Activated T-helper 1 cell treated with anti-CD3 and anti-CD28 coated beads, Interleukin-12 subunit alpha, Interleukin-12 subunit beta, Interleukin-2, Interleukin-4 antibody, amounts not matched to agents 30 ng/mL and 10 ng/mL and 1 ng/mL, durations not matched to agents 14 hours and 24 hours and 36 hours (primary cell): Measurements from ENCODE around the gene FOXP3. TPM values are rescaled to one million over a fixed set of nuclear protein-coding genes. Genes with fewer than 3 reads are reported as not detected.
A peak's percentile ranks its signal among the peaks of the same experiment; 100 is the strongest.

Experiments used
- DNase-seq: peaks from one replicate; pipeline ENCODE4 v3.0.0; 2021; ENCODE audit warnings: low spot score
- H3K27ac Mint-ChIP-seq: one replicate; pipeline ENCODE4 v1.8.0; 2021; ENCODE audit warnings: mild to moderate bottlenecking, mixed read lengths
- H3K27me3 Mint-ChIP-seq: one replicate; pipeline ENCODE4 v1.8.0; 2022; ENCODE audit warnings: mild to moderate bottlenecking, moderate library complexity, mixed read lengths; ENCODE audit not compliant: insufficient read depth
- H3K36me3 Mint-ChIP-seq: one replicate; pipeline ENCODE4 v1.8.0; 2021; ENCODE audit warnings: low read depth, mixed read lengths
- H3K4me1 Mint-ChIP-seq: one replicate; pipeline ENCODE4 v1.8.0; 2021; ENCODE audit warnings: low read depth, mixed read lengths
- H3K4me3 Mint-ChIP-seq: one replicate; pipeline ENCODE4 v1.8.0; 2021; ENCODE audit warnings: mild to moderate bottlenecking, moderate library complexity, mixed read lengths
- H3K9me3 Mint-ChIP-seq: one replicate; pipeline ENCODE4 v1.8.0; 2021; ENCODE audit warnings: mixed read lengths
- intact Hi-C: fragments of 100-400 bp; cut with micrococcal nuclease; formaldehyde crosslinking; loops from one replicate; pipeline ENCODE4 v1.15.1; 2024
- total RNA-seq: library from RNA; stranded (reverse); gene quantifications from 2 replicates; pipeline ENCODE4 v1.2.3, GENCODE V29; 2022

Gene FOXP3
- total RNA-seq, 1 donor from 2014 or later, result 14.3 TPM

DNA sequence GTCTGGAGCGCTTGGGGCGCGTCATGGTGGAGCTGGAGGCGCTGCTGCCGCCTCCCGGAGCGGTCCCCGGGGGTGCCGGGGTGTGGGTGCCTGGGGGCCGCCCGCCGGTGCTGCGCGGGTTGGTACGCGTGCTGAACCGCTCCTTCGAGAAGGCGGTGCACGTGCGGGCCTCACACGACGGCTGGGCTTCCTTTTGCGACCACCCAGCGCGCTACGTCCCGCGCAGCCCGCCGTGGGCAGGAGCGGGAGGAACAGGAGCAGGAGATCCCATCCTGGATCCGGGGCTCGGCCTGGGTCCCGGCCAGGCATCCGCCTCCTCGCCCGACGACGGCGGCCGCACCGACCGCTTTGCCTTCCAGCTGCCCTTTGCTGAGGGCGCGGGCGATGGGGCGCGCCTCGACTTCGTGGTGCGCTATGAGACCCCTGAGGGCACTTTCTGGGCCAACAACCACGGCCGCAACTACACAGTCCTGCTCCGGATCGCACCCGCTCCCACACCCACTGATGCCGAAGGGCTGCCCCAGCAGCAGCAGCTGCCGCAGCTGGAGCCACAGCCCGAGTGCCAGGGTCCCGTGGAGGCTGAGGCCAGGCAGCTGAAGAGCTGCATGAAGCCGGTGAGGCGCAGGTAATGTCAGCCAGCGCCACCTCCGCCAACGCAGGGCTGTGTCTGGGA lies 5.9 kb upstream of the FOXP3 start:
- H3K9me3 Mint-ChIP-seq, result no peaks in the 10 kb centered on the region
- intact Hi-C loops, result loop anchor here (5.0 kb wide), 3 partner anchors 168 to 468 kb away; partner anchors contain the start of gene HDAC6
- peaks cover 62% of the 10 kb centered on the region for H3K4me1 Mint-ChIP-seq
- H3K27me3 Mint-ChIP-seq, result no peaks in the 10 kb centered on the region
- no peak for DNase-seq
- H3K4me3 Mint-ChIP-seq, result peak overlapping the region; percentile 81
- peaks cover 18% of the 10 kb centered on the region for H3K36me3 Mint-ChIP-seq
- H3K27ac Mint-ChIP-seq, result peak overlapping the region; percentile 91

DNA sequence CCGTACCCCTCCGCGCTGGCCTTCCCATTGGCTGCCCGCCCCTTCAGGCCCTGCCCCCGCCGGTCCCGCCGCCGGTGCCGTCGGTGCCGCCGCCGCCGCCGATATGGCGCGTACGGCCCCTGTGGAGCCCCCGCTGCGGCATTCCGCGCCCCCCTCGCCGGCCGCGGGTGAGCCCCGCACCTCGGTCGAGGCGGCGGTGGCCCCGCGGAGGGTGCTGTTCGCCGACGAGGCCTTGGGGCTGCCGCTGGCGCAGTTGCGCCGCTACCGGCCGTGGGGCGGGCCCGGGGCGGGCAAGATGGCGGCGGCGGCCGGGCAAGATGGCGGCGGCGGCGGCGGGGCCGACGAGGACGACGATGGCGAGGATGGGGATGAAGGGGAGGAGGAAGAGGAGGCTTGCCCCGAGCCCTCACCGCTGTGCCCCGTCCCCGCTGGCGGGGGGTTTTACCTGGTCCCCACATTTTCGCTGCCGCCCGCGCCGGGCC lies 5.3 kb upstream of the FOXP3 start, which contains the start of gene PPP1R3F:
Gene PPP1R3F, plus strand, starts transcription at position 27 of the 482 bp plus-strand sequence. Its CDS starts 77 bp downstream, at position 104.
- no peaks in the 10 kb centered on the region for H3K27me3 Mint-ChIP-seq
- H3K4me3 Mint-ChIP-seq, result peak within 1 kb of the TSS; percentile 91
- H3K36me3 Mint-ChIP-seq, result peaks cover 12% of the 10 kb centered on the region
- intact Hi-C loops, result loop anchor here (1.0 to 10.0 kb wide), 14 partner anchors 35 to 533 kb away; partner anchors contain the start of genes CCDC22, GPKOW, GRIPAP1 and HDAC6
- no peak for DNase-seq
- H3K4me1 Mint-ChIP-seq, result peaks cover 60% of the 10 kb centered on the region
- peak within 1 kb of the TSS; percentile 99 for H3K27ac Mint-ChIP-seq
- no peaks in the 10 kb centered on the region for H3K9me3 Mint-ChIP-seq

DNA sequence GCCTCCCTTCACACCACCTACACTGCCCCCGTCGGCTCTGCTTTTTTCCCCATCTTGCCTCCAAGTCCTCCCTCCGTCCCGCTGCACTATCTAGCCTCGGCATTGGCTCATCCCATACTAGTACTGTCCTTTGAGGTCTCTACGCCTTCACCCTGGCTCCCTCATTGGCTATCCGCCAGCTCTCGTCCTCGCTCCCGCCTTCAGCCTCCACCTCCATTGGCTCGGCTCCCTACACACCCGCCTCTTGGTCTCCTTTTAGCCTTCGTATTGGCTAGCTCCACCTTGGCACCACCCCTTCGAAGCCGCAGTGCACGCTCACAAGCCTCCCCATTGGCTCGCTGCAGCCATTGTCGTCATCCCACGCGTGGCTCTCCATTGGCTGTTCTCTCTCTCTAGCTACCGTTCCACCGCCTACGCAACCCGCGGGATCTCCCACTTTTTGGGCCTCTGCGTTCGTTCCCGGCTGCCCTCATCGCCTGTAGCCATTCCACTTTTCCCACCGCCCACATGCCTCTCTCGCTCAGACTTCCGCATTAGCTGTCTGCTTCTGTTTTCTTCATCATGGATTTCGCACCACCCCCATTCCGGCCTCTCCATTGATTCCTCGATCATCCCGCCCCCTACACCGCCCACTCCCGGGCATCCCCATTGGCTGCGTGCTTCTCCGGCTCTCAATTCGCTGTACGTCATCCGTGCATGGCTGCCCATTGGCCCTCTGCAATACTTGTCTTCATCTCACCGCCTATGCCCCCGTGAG lies 4.7 kb upstream of the FOXP3 start:
- intact Hi-C loops, result loop anchor here (1.0 to 10.0 kb wide), 11 partner anchors 34 to 532 kb away; partner anchors contain the start of genes CCDC22, GPKOW, GRIPAP1 and PIM2
- H3K4me1 Mint-ChIP-seq, result peaks cover 60% of the 10 kb centered on the region

DNA sequence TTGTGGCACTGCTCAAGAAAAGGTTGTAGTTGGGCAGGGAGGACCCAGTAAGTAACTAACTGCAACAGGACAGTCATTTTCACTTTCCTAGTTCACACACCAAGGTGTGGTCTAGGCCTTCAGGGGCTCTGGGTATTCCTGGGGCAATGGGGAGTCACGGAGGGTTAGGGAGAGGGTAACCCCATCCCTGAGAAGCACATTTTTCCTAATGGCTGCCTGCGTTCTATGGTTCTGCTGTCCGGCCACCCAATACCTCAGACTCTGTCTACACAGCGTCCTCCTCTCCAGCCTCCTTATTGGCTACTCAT lies 4.1 kb upstream of the FOXP3 start:
- Mint-ChIP-seq H3K9me3 (no peaks in the 10 kb centered on the region), H3K27me3 (no peaks in the 10 kb centered on the region), H3K4me1 (peaks cover 59% of the 10 kb centered on the region), H3K27ac (peak overlapping the region; percentile 99), H3K36me3 (peaks cover 9% of the 10 kb centered on the region), H3K4me3 (peak overlapping the region; percentile 91)
- intact Hi-C loops, result loop anchor here (1.0 to 10.0 kb wide), 11 partner anchors 33 to 531 kb away; partner anchors contain the start of genes CCDC22, GPKOW, GRIPAP1 and PIM2
- no peak for DNase-seq

More for the DNA sequence above, 4.7 kb upstream of the FOXP3 start:
- H3K36me3 Mint-ChIP-seq, result peaks cover 9% of the 10 kb centered on the region
- no peaks in the 10 kb centered on the region for H3K9me3 Mint-ChIP-seq
- H3K27ac Mint-ChIP-seq, result peak overlapping the region; percentile 99
- DNase-seq, result peak; percentile 90
- H3K27me3 Mint-ChIP-seq, result no peaks in the 10 kb centered on the region
- H3K4me3 Mint-ChIP-seq, result peak overlapping the region; percentile 91

DNA sequence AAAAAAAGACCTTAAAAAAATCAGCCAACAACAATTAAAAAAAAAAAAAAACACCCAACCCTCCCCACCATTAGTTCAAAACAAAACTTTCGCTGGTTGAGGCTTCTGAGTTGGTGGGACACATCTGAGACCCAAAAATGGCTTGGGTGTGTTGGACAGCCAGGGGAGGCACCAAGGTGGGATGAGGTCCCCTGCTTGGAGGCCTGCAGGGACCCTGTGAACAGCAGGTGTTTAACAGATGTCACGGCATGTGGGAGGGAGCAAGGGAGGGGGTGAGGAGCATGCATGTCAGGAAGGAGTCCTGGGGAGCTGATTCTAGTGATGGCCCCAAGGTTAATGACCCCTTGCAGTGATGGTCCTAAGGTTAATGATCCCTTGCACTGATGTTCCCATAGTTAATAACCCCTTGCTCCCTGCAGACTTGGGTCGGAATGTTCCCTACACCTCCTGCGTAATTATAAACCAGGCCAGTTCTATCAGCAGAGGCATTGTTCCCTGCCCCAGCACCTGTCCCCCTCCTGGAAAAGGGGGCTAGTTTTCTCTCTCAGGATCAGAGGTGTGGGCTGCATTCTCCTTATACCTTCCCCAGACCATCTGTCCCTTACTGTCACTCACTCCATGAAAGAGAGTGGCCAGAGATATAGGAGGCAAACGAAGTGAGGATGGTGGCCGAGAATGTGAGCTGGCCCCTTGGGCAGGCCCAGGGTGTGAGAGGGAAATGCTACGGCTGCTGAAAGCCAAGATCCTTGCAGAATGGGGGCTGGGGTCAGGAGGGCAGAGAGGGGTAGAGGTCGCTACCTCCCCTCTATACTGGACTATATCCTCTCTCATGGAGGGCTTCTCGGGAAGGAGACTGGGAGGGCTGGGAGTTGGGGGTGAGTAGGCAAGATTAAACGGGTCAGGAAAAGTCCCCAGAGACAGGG lies 2.3 kb upstream of the FOXP3 start:
- no peak overlapping the region for H3K27ac Mint-ChIP-seq
- H3K36me3 Mint-ChIP-seq, result peaks cover 9% of the 10 kb centered on the region
- peak overlapping the region; percentile 91 for H3K4me3 Mint-ChIP-seq
- peaks cover 58% of the 10 kb centered on the region for H3K4me1 Mint-ChIP-seq
- no peaks in the 10 kb centered on the region for H3K9me3 Mint-ChIP-seq
- no peak for DNase-seq
- intact Hi-C loops, result loop anchor here (10.0 kb wide), 1 partner anchor 372 kb away; the partner anchor contains the start of genes PQBP1 and TIMM17B
- H3K27me3 Mint-ChIP-seq, result no peaks in the 10 kb centered on the region

DNA sequence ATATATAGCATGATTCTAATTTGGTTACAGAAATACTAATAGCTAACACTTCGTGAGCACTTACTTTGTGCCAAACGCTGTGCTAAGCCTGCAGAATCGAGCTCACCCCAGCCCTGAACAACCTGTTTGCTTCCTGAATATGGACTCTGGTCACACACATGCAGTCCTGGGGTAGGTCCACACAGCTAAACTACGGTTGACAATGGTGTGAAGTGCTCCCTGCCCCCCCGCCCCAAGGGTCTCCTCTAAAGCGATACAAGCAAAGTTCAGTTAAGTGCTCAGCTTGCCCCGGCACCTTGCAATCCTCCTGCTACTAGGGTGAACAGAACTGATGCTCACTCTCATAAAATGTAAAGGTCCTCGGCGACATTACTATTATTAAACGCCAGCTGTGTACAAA lies 879 bp downstream of the FOXP3 start:
- Mint-ChIP-seq H3K36me3 (peaks cover 7% of the 10 kb centered on the region), H3K4me3 (peak overlapping the region; percentile 83), H3K27ac (peak overlapping the region; percentile 77), H3K9me3 (no peaks in the 10 kb centered on the region), H3K4me1 (peaks cover 50% of the 10 kb centered on the region), H3K27me3 (no peaks in the 10 kb centered on the region)
- intact Hi-C loops, result loop anchor here (10.0 kb wide), 1 partner anchor 369 kb away; the partner anchor contains the start of genes PQBP1 and TIMM17B
- no peak for DNase-seq

DNA sequence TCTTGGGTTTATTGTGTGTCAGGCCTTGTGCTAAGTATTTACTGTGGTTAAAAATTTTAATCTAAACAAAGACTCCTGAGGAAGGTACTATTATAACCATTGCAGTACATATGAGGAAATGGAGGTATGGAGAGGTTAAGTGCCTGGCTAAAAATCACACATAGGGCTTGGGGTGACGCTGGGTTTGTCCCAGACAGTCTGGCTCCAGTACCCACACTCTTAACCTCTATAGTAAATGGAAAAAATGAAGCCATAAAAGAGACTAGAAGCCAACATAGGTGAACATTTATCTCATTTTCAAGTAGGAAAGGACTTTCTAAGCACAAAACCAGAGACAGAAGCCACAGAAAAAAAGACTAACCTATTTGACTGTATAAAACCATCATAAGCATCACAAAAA lies 1.9 kb downstream of the FOXP3 start:
- peak overlapping the region; percentile 75 for H3K27ac Mint-ChIP-seq
- no peaks in the 10 kb centered on the region for H3K9me3 Mint-ChIP-seq
- intact Hi-C loops, result loop anchor here (1.0 to 10.0 kb wide), 2 partner anchors 11 to 368 kb away; partner anchors contain the start of genes PQBP1 and TIMM17B
- H3K36me3 Mint-ChIP-seq, result peaks cover 7% of the 10 kb centered on the region
- no peak for DNase-seq
- H3K4me3 Mint-ChIP-seq, result peak overlapping the region; percentile 65
- H3K27me3 Mint-ChIP-seq, result no peaks in the 10 kb centered on the region
- H3K4me1 Mint-ChIP-seq, result peaks cover 40% of the 10 kb centered on the region

DNA sequence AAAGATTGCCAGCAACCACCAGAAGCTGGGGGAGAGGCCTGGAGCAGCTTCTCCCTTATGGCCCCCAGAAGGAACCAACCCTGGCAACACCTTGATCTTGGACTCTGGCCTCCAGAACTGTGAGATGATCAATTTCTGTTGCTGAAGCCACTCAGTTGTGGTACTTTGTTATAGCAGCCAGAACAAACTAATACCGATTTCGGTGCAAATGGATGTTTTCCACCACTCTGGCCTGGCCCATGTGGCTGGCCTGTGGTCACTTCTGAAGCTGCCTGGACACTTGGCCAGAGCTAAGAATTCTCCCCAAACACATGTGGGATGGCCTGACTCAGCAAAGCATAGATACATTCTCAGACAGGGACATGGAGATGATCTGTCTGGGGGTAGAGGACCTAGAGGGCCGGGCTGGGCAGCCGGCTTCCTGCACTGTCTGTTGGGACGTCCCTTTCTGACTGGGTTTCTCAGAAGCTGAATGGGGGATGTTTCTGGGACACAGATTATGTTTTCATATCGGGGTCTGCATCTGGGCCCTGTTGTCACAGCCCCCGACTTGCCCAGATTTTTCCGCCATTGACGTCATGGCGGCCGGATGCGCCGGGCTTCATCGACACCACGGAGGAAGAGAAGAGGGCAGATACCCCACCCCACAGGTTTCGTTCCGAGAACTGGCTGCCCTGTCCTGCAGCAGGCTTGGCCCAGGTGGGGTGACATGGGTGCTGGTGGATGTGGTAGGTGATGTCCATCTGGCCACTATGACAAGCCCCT lies 4.1 kb downstream of the FOXP3 start:
- Mint-ChIP-seq H3K36me3 (peaks cover 7% of the 10 kb centered on the region), H3K27ac (no peak overlapping the region), H3K9me3 (no peaks in the 10 kb centered on the region), H3K27me3 (no peaks in the 10 kb centered on the region), H3K4me1 (peaks cover 35% of the 10 kb centered on the region), H3K4me3 (no peak overlapping the region)
- no peak for DNase-seq
- intact Hi-C loops, result loop anchor here (10.0 kb wide), 1 partner anchor 366 kb away; the partner anchor contains the start of genes PQBP1 and TIMM17B

DNA sequence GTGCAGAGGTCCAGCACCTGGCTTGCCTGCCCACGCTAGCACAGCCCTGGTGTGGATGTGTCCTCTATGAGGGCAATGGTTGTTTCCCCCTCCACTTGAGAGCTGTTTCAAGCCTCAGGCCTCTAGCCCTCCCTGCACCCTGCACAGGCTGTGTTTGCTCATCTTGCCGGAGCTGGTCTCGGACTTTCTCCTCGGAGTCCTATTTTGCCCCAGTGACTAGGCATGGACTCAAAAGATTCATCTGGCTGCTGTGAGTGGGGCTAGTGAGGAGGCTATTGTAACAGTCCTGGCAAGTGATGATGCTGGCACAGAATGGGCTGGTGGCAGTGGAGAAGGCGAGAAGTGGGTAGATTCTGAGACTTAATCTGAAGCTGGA lies 5.8 kb downstream of the FOXP3 start:
- Mint-ChIP-seq H3K27me3 (no peaks in the 10 kb centered on the region), H3K27ac (peak overlapping the region; percentile 69), H3K4me3 (no peak overlapping the region), H3K9me3 (no peaks in the 10 kb centered on the region), H3K4me1 (peaks cover 21% of the 10 kb centered on the region), H3K36me3 (peaks cover 7% of the 10 kb centered on the region)
- intact Hi-C loops, result no loop called here
- no peak for DNase-seq

DNA sequence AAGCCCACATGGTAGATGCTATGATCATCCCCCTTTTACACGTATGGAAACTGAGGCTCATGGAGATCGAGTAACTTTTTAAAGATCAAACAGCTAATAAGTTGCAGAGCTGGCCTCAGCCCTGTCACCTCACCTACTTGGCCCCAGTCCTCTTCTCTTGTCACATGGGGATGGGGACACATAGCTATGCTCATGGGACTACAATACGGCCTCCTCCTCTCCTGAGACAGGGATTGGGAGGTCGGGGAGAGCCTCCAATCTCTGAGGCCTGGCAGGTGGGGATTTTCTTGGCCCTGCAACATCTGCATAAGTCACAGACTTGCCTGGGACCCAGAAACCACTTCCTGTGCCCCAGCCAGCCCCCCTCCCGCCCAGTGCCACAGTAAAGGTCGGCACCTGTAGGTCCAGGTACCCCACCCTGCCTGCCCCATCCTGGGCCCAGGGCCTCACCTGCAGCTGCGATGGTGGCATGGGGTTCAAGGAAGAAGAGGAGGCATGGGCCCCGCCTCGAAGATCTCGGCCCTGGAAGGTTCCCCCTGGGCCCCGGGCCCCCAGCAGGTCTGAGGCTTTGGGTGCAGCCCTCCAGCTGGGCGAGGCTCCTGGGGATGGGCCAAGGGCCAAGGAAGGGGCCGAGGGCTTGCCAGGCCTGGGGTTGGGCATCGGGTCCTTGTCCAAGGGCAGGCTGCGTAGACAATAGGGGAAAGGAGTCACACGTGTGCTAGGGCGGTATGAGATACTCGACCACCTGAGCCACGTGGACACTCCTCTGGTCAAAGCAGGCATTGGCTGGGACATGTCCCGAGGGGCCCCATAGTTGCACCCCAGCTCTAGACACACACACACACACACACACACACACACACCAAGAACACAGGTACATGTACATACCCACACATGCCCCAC lies 6.4 kb downstream of the FOXP3 start:
- Mint-ChIP-seq H3K4me1 (peaks cover 18% of the 10 kb centered on the region), H3K27ac (no peak overlapping the region), H3K4me3 (no peak overlapping the region), H3K27me3 (no peaks in the 10 kb centered on the region), H3K36me3 (peaks cover 7% of the 10 kb centered on the region), H3K9me3 (no peaks in the 10 kb centered on the region)
- DNase-seq, result no peak
- intact Hi-C loops, result no loop called here
